Amygdala (tissue), 56 donors: ENCODE measurements around the gene IL4I1.

ENCODE experiments used
- DNase-seq, 56 donors: peaks; one replicate each; lab custom pipeline; 2025; lab: John Stamatoyannopoulos, UW

Gene IL4I1

GRCh38 chr19:49855676-49856573 lies 40.8 kb downstream of the IL4I1 start:
- DNase-seq = no peak

GRCh38 chr19:49855277-49855675 lies 41.4 kb downstream of the IL4I1 start:
- no peak for DNase-seq

- DNase-seq = no peak
Observed at GRCh38 chr19:49854378-49855263, 42.1 kb downstream of the IL4I1 start.

- DNase-seq = no peak
Observed at GRCh38 chr19:49853852-49854377, 42.8 kb downstream of the IL4I1 start.

- DNase-seq = no peak
Observed at GRCh38 chr19:49852631-49853126, 44.0 kb downstream of the IL4I1 start.

- peak in 16 of 56 donors; percentile 16 to 81 (median 33) for DNase-seq
Observed at GRCh38 chr19:49851456-49852259, 45.0 kb downstream of the IL4I1 start.

- DNase-seq = peak; percentile 16 to 96 (median 90)
Observed at GRCh38 chr19:49850487-49851342, 46.0 kb downstream of the IL4I1 start, which contains the start of gene PTOV1. Gene PTOV1 (plus strand): TSS chr19:49851159.

- no peak for DNase-seq
Observed at GRCh38 chr19:49850221-49850486, 46.5 kb downstream of the IL4I1 start.

- no peak for DNase-seq
Observed at GRCh38 chr19:49849433-49850220, 47.1 kb downstream of the IL4I1 start.

- DNase-seq = no peak
Observed at GRCh38 chr19:49848938-49849337, 47.7 kb downstream of the IL4I1 start.

- no peak for DNase-seq
Observed at GRCh38 chr19:49847731-49848696, 48.7 kb downstream of the IL4I1 start.

GRCh38 chr19:49846408-49846807 lies 50.3 kb downstream of the IL4I1 start:
- no peak for DNase-seq

- no peak for DNase-seq
Observed at GRCh38 chr19:49845414-49845813, 51.3 kb downstream of the IL4I1 start.

- DNase-seq = no peak
Observed at GRCh38 chr19:49844138-49845095, 52.3 kb downstream of the IL4I1 start.

- DNase-seq = no peak
Observed at GRCh38 chr19:49843265-49843664, 53.4 kb downstream of the IL4I1 start.

- DNase-seq = no peak
Observed at GRCh38 chr19:49840736-49841249, 55.9 kb downstream of the IL4I1 start.
